ENCODE data around the gene PDE3A. TPM values are rescaled to one million over a fixed set of nuclear protein-coding genes. Genes with fewer than 3 reads are reported as not detected.

Gene PDE3A
- total RNA-seq, 1 donor from 2014 or later: 12.0 TPM

- Mint-ChIP-seq H3K27me3 (ENCODE audit: low read depth) (peaks cover 33% of the 10 kb centered on the region), H3K4me1 (peaks cover 37% of the 10 kb centered on the region), H3K27ac (peak overlapping the region; percentile 71), H3K9me3 (no peaks in the 10 kb centered on the region), H3K4me3 (peak overlapping the region; percentile 95), H3K36me3 (no peaks in the 10 kb centered on the region)
- peak; percentile 43 to 72 for DNase-seq (ENCODE audit: low spot score in 2 of 2, unreplicated experiment in 2 of 2)
- no peak for TF ChIP-seq CTCF (IDR thresholded peaks at IDR 0.05; ENCODE audit: unreplicated experiment)
Observed at GRCh38 chr12:20369305-20370013, 1.1 kb downstream of the PDE3A start.

- peaks cover 31% of the 10 kb centered on the region for H3K27me3 Mint-ChIP-seq (ENCODE audit: low read depth)
- no peaks in the 10 kb centered on the region for H3K36me3 Mint-ChIP-seq
- H3K9me3 Mint-ChIP-seq: no peaks in the 10 kb centered on the region
- H3K4me1 Mint-ChIP-seq: peaks cover 37% of the 10 kb centered on the region
- peak in 1 of 2 experiments; percentile 39 for DNase-seq (ENCODE audit: low spot score in 2 of 2, unreplicated experiment in 2 of 2)
- peak overlapping the region; percentile 71 for H3K27ac Mint-ChIP-seq
- TF ChIP-seq CTCF (IDR thresholded peaks at IDR 0.05; ENCODE audit: unreplicated experiment): no peak
- peak overlapping the region; percentile 95 for H3K4me3 Mint-ChIP-seq
Observed at GRCh38 chr12:20370014-20370386, 1.7 kb downstream of the PDE3A start.

- TF ChIP-seq CTCF (IDR thresholded peaks at IDR 0.05; ENCODE audit: unreplicated experiment): no peak
- no peak overlapping the region for H3K27ac Mint-ChIP-seq
Observed at GRCh38 chr12:20370866-20371519, 2.7 kb downstream of the PDE3A start.

GRCh38 chr12:20372326-20373096 is 4.2 kb downstream of the PDE3A start:
- no peak for DNase-seq (ENCODE audit: low spot score in 2 of 2, unreplicated experiment in 2 of 2)
- TF ChIP-seq CTCF (IDR thresholded peaks at IDR 0.05; ENCODE audit: unreplicated experiment): no peak
- Mint-ChIP-seq H3K36me3 (no peaks in the 10 kb centered on the region), H3K27ac (no peak overlapping the region), H3K9me3 (no peaks in the 10 kb centered on the region), H3K4me1 (peaks cover 26% of the 10 kb centered on the region), H3K4me3 (no peak overlapping the region), H3K27me3 (ENCODE audit: low read depth) (peaks cover 27% of the 10 kb centered on the region)

More at GRCh38 chr12:20370866-20371519, 2.7 kb downstream of the PDE3A start:
- no peaks in the 10 kb centered on the region for H3K36me3 Mint-ChIP-seq
- H3K9me3 Mint-ChIP-seq: no peaks in the 10 kb centered on the region
- H3K4me1 Mint-ChIP-seq: peaks cover 37% of the 10 kb centered on the region
- H3K4me3 Mint-ChIP-seq: peak overlapping the region; percentile 95
- H3K27me3 Mint-ChIP-seq (ENCODE audit: low read depth): peaks cover 27% of the 10 kb centered on the region
- no peak for DNase-seq (ENCODE audit: low spot score in 2 of 2, unreplicated experiment in 2 of 2)

GRCh38 chr12:20374795-20375194 is 6.5 kb downstream of the PDE3A start:
- peaks cover 19% of the 10 kb centered on the region for H3K4me1 Mint-ChIP-seq
- no peak overlapping the region for H3K27ac Mint-ChIP-seq
- no peak overlapping the region for H3K4me3 Mint-ChIP-seq
- H3K27me3 Mint-ChIP-seq (ENCODE audit: low read depth): peaks cover 27% of the 10 kb centered on the region
- H3K9me3 Mint-ChIP-seq: no peaks in the 10 kb centered on the region
- no peak for DNase-seq (ENCODE audit: low spot score in 2 of 2, unreplicated experiment in 2 of 2)
- no peaks in the 10 kb centered on the region for H3K36me3 Mint-ChIP-seq
- TF ChIP-seq CTCF (IDR thresholded peaks at IDR 0.05; ENCODE audit: unreplicated experiment): no peak

Data from mesothelial cell of epicardium (in vitro differentiated cells).